GM11168 (cell line): Measurements from ENCODE around the gene TAF7.
"Not testable (repeated sequence)": the region's sequence is repeated elsewhere in the genome, so short reads cannot be mapped to it uniquely, and the experiment has no call there.

ENCODE experiments used
- in situ Hi-C: fragments of 300-500 bp; cut with MboI; formaldehyde crosslinking; loops from one replicate; pipeline ENCODE4 v1.12.0; 2022; ENCODE audit warnings: low sequenced_read_pairs; ENCODE audit not compliant: unreplicated experiment

The TAF7 gene

DNA sequence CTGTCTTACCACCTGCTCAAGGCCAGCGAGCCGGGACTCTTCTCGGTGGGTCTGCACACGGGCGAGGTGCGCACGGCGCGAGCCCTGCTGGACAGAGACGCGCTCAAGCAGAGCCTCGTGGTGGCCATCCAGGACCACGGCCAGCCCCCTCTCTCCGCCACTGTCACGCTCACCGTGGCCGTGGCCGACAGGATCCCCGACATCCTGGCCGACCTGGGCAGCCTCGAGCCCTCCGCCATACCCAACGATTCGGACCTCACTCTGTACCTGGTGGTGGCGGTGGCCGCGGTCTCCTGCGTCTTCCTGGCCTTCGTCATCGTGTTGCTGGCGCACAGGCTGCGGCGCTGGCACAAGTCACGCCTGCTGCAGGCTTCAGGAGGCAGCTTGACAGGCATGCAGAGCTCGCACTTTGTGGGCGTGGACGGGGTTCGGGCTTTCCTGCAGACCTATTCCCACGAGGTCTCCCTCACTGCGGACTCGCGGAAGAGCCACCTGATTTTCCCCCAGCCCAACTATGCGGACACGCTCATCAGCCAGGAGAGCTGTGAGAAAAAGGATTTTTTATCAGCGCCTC, 20.3 kb upstream of the TAF7 start:
- in situ Hi-C loops: not testable (repeated sequence)

DNA sequence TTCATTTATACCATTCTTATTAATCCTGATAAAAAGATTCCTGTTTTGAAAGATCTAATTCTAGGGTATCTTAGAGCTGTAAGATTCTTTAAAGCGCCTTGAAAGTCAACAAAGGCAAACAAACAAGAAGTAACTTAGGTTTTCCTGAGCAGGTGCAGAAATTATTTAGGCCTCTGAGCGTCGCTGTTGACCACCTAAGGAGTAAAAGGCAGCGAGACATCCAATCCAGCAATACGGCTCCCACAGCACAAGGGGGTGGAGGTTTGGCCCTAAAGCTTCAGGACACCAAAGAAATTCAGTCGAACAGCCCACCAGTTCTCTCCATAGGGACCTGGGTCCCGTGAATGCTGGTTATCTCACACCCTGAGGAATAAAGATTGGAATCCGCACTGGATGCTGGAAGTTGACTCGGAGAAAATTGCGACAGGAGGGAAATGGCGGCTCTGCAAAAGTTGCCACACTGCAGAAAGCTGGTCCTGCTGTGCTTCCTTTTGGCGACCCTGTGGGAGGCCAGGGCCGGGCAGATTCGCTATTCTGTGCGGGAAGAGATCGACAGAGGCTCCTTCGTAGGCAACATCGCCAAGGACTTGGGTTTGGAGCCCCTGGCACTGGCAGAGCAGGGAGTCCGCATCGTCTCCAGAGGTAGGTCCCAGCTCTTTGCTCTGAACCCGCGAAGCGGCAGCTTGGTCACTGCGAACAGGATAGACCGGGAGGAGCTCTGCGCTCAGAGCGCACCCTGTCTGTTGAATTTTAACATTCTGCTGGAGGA, 18.1 kb upstream of the TAF7 start, which contains the start of gene PCDHGA2:
PCDHGA2 (plus strand) TSS at position 223 of the 769 bp plus-strand sequence.
- in situ Hi-C loops: no loop called here

DNA sequence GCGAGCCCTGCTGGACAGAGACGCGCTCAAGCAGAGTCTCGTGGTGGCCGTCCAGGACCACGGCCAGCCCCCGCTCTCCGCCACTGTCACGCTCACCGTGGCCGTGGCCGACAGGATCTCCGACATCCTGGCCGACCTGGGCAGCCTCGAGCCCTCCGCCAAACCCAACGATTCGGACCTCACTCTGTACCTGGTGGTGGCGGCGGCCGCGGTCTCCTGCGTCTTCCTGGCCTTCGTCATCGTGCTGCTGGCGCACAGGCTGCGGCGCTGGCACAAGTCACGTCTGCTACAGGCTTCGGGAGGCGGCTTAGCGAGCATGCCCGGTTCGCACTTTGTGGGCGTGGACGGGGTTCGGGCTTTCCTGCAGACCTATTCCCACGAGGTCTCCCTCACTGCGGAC, 12.0 kb upstream of the TAF7 start:
- in situ Hi-C loops: not testable (repeated sequence)

DNA sequence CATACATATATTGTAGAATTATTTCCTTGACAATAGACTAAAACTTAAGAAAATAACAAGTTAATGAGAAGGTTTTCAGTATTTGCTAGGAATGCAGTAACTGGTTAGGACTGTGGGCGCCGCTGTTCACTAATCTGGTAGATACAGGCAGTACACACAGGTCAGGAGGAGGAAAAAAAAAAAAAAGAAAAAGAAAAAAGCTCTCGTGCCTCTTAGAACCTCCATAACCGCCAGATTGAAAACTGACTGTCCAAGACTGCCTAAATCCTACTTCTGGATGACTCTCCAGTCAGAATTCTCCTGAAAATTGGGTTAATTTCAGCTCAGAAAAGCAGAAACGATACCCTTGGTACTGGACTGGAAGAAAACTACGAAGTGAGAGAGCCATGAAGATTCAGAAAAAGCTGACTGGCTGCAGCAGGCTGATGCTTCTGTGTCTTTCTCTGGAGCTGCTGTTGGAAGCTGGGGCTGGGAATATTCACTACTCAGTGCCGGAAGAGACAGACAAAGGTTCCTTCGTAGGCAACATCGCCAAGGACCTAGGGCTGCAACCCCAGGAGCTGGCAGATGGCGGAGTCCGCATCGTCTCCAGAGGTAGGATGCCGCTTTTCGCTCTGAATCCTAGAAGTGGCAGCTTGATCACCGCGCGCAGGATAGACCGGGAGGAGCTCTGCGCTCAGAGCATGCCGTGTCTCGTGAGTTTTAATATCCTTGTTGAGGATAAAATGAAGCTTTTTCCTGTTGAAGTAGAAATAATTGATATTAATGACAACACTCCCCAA, 9.9 kb upstream of the TAF7 start, which contains the start of gene PCDHGA1:
PCDHGA1 (plus strand) TSS at position 216 of the 782 bp plus-strand sequence.
- in situ Hi-C loops: no loop called here

DNA sequence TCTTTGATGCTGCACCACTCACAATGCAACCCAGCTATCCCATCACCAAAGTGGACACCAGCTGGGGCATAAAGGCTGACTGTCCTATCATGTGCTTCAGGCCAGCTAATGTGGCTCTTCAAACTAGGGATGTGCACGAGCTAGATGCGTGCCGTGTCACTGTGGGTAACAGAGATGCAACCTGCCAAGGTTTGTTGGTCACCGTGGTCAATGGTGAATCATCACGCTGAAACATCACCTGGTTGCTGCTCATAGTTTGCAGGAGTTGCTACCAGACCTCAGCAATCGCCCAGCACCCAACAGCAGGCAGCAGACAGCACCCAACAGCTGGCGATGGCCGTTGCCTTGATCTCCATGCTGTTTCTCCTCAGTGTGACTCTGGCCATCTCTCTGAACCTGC, 7.6 kb upstream of the TAF7 start:
- in situ Hi-C loops: no loop called here

DNA sequence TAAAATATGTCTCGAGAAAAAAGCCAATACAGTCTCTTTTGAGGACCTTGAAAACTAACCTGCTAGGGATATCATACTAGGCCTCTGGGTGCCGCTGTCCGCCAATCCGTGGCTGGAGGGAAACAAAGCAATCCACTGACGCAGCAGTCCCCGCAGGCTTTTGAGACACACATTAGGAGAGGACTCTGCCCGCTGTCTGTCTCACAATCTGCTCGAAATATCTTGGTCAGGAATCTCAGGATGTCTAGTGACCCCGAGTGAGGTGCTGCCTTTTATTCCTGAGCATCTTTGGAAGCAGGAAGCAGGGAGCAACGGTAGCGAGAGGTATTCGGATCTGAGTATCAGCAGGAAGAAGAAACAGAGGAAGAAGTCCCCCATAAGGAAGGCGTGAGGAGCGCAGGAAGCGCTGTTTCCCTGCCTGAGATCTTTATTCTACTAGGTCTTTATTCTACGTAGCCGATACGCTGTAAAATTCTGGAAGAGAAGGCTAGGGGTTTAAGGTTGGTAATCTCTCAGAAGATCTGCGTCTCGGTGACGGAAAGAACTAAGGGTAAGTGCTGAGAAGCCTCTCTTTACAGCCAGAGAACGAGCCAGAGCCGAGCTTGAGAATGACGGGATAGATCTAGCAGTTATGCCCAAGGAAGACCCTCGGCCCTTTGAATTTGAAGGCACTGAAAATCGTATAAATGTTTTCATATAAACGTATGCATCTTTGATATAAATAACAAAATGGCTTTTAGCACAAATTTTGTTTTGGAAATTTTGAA, 5.7 kb upstream of the TAF7 start:
- in situ Hi-C loops: no loop called here

DNA sequence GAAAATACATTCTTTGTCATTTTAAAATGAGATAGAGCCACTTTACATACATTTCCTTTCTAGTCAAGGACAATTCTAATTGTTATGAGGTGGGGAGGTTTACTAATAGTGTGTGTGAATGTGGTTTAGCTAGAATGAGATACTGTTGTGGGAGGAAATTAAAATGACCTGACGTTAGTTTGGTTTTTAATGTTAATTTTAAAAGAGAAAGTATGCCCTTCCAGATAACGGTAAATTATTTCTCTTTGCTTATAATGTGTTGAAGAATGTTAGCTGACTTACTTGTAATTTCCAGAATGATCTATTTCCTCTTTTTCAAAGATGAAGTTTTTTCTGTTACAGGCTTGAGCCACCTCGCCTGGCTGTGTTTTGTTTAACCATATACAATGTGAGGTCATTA, 1.7 kb upstream of the TAF7 start:
- in situ Hi-C loops: no loop called here

DNA sequence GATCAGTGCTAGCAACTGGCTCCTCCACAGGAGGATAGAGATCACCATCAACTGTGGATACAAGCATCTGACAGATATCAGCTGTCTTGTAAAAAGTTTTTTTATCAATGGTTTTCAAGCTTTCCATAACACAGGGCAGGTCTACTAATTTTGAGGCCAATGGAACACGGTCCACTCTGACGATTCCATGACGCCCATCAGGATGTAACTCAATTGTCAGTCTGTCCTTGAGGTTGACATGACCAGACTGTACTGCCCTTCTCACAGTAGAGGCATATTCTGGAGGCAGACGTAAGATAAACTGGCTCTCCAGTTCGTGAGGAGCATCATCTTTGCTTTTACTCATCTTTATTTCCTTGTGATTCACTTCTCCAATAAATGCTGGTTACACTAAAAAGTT, 885 bp downstream of the TAF7 start:
- in situ Hi-C loops: no loop called here

DNA sequence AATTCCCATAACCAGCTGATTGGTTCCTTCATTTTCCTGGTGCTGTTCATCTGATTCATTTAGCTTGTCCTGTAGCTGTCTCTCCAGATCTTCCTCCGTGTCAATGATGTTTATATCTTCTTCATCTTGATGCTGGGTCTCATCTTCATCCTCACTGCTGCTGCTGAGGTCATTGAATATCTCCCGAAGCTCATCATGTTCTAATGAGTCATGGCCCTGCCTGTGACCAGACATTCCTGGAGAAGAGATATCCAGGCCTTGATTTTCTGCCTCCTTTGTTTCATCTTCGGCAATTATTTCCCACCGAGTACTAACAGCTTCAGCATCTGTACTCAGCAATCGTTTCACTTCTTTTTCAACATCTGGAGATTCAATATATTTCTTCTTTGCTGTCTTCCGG, 1.4 kb downstream of the TAF7 start:
- in situ Hi-C loops: no loop called here

DNA sequence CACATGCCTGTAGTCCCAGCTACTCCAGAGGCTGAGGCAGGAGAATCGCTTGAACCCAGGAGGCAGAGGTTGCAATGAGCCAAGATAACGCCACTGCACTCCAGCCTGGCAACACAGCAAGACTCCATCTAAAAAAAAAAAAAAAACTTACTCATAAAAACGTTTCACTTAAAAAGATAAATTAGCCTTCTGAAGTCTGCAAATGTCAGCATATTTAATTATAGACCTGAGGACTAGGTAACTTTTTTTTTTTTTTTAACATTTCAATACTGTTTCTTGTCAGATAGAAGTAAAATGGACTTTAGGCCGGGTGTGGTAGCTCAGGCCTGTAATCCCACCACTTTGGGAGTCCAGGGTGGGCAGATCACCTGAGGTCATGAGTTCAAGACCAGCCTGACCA, 3.6 kb downstream of the TAF7 start:
- in situ Hi-C loops: not testable (repeated sequence)

DNA sequence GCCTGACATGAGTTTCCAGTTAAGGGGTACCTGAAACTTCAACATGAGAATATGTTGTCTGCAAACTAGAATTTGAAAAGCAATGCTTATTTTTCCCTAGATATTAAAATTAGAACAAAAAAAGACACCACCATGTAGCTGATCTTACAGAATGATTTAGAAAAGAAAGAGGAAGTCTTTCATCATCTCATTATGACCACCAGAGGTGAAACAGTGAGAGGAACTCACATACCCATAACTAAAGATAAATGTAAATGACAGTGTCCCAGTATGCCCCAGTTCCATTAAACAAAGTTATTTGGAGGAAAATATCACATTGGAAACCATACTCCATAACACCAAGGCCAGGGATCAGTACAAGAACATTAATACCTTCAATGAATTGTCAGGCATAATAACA, 6.9 kb downstream of the TAF7 start:
- in situ Hi-C loops: no loop called here

DNA sequence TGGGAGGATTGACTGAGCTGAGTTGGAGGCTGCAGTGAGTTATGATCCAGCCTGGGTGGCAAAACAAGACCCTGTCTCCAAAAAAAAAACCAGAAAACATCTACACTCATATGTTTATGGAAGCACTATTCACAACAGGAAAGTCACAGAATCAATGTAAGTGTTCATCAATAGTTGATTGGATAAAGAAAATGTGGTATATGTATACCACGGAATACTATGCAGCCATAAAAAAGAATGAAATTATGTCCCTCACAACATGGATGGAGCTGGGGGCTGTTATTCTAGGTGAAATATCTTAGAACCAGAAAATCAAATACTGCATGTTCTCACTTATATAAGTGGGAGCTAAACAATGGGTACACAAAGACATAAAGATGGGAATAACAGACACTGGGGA, 14.0 kb downstream of the TAF7 start:
- in situ Hi-C loops: no loop called here

DNA sequence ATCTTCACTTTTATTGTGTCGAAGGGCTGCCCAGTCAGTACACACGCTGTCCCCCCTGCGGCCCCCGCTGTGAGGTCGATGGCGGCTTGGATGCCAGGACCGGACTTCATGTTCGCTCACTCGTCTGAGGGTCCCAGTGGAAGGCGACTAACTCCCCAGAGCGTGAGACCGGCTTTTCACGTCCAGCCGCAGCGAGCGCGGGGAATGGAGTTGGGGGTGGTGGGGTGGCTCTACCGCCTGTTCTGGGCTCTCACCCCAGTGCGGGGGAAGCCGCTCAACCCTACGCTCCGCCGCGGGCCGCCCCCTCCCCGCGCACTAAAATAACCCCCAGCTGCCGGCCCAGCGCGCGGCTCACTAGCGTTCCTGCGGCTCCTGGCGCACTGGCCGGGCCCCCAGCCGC, 16.8 kb downstream of the TAF7 start, which contains the start of gene SLC25A2:
SLC25A2 (minus strand) TSS at position 294 of the 400 bp plus-strand sequence; CDS start at position 110, 184 bp downstream.
- in situ Hi-C loops: no loop called here

DNA sequence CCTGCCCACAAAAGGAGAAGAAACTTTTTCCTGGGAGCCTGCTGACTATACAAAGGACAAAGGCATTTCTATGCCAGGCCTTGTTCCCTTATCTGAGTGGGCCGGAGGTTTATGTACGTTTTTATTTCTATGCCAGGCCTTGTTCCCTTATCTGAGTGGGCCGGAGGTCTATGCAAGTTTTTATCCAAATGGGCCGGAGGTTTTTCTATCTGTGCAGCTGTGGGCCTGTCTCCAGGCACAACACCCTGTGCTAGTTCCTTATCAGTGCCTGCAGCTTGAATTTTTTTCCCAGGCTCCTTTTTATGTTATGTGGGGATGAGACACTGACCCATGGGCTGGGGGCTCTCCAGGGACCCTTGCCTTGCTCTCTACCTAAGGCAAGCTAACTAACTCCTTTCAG, 22.2 kb downstream of the TAF7 start:
- in situ Hi-C loops: no loop called here

DNA sequence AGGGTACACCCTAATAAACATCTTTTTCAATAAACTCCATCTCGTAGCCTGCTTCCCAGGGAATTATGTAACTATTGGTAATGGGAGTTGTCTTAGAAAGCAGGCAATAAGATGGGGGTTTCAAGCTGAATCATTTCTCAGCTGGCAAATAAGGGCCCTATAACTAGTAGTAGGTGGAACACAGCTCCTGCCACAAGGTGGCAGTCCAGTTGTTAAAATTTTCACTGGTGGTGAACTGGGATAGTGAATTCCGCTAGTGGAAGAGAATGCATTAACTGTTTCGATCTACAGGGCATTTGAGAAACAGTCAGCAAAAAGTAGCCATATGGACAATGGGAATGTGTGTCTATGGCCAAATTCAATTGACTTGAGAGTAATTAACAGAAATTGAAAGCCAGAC, 47.7 kb downstream of the TAF7 start:
- in situ Hi-C loops: no loop called here

DNA sequence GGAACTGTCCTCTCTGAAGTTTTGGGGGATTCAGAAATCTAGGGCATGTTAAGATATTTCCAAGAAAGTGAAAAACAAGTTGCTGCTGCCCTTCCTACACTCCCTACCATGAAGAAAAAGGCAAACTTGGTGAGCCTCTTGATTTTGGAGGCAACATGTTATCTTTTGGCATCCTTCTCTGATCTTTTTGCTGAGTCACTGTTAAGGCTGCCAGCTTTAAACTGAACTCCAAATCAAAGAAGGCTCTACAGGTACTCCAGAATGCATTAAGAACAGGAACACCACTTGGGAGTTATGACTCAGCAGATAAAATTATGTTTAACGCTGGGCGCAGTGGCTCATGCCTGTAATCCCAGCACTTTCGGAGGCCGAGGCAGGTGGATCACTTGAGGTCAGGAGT, 51.4 kb downstream of the TAF7 start:
- in situ Hi-C loops: no loop called here
